Measurements from ENCODE around the gene ZNF714. TPM values are rescaled to one million over a fixed set of nuclear protein-coding genes. Genes with fewer than 3 reads are reported as not detected.

The ZNF714 gene
- total and polyA plus RNA-seq, 2 donors from 2014 or later, result 2.0 to 8.8 TPM

- Histone ChIP-seq H3K27me3 (ENCODE audit: control insufficient read depth, insufficient read depth, low read length) (no peaks in the 10 kb centered on the region), H3K9ac (ENCODE audit: low read length in 3 of 3) (no peak overlapping the region), H3K9me3 (ENCODE audit: control insufficient read depth in 2 of 3, insufficient read depth in 1 of 3, low read length in 3 of 3) (no peaks in the 10 kb centered on the region), H3K27ac (ENCODE audit: low read depth in 2 of 2, low read length in 2 of 2) (no peak overlapping the region), H3K4me3 (ENCODE audit: low read length in 3 of 3) (no peak overlapping the region), H3K4me1 (ENCODE audit: control insufficient read depth in 2 of 3, insufficient read depth in 2 of 3, low read depth in 1 of 3, low read length in 3 of 3) (no peaks in the 10 kb centered on the region), H3K36me3 (ENCODE audit: control insufficient read depth in 2 of 3, insufficient read depth in 3 of 3, low read length in 3 of 3) (no peaks in the 10 kb centered on the region)
- DNase-seq, result no peak
- TF ChIP-seq CTCF (IDR thresholded peaks at IDR 0.05; ENCODE audit: borderline replicate concordance, extremely low read depth, insufficient read depth), result no peak
- intact Hi-C loops (cut with DNase I), result no loop called here
- no peak for FAIRE-seq
These were observed 45.9 kb downstream of the ZNF714 start for GRCh38 chr19:21127898-21128297.

GRCh38 chr19:21128901-21129698 is 47.1 kb downstream of the ZNF714 start:
- Histone ChIP-seq H3K4me3 (ENCODE audit: low read length in 3 of 3) (no peak overlapping the region), H3K27me3 (ENCODE audit: control insufficient read depth, insufficient read depth, low read length) (no peaks in the 10 kb centered on the region), H3K27ac (ENCODE audit: low read depth in 2 of 2, low read length in 2 of 2) (no peak overlapping the region), H3K36me3 (ENCODE audit: control insufficient read depth in 2 of 3, insufficient read depth in 3 of 3, low read length in 3 of 3) (no peaks in the 10 kb centered on the region), H3K9me3 (ENCODE audit: control insufficient read depth in 2 of 3, insufficient read depth in 1 of 3, low read length in 3 of 3) (no peaks in the 10 kb centered on the region), H3K4me1 (ENCODE audit: control insufficient read depth in 2 of 3, insufficient read depth in 2 of 3, low read depth in 1 of 3, low read length in 3 of 3) (no peaks in the 10 kb centered on the region), H3K9ac (ENCODE audit: low read length in 3 of 3) (no peak overlapping the region)
- no peak for TF ChIP-seq CTCF (IDR thresholded peaks at IDR 0.05; ENCODE audit: borderline replicate concordance, extremely low read depth, insufficient read depth)
- FAIRE-seq (no peak), DNase-seq (no peak)
- intact Hi-C loops (cut with DNase I), result no loop called here

GRCh38 chr19:21130097-21130775 is 48.2 kb downstream of the ZNF714 start:
- Histone ChIP-seq H3K27ac (ENCODE audit: low read depth in 2 of 2, low read length in 2 of 2) (no peak overlapping the region), H3K27me3 (ENCODE audit: control insufficient read depth, insufficient read depth, low read length) (no peaks in the 10 kb centered on the region), H3K4me1 (ENCODE audit: control insufficient read depth in 2 of 3, insufficient read depth in 2 of 3, low read depth in 1 of 3, low read length in 3 of 3) (no peaks in the 10 kb centered on the region), H3K9ac (ENCODE audit: low read length in 3 of 3) (no peak overlapping the region), H3K9me3 (ENCODE audit: control insufficient read depth in 2 of 3, insufficient read depth in 1 of 3, low read length in 3 of 3) (no peaks in the 10 kb centered on the region), H3K36me3 (ENCODE audit: control insufficient read depth in 2 of 3, insufficient read depth in 3 of 3, low read length in 3 of 3) (no peaks in the 10 kb centered on the region), H3K4me3 (ENCODE audit: low read length in 3 of 3) (no peak overlapping the region)
- no peak for TF ChIP-seq CTCF (IDR thresholded peaks at IDR 0.05; ENCODE audit: borderline replicate concordance, extremely low read depth, insufficient read depth)
- DNase-seq (peak in 2 of 5 donors; percentile 49 to 63), FAIRE-seq (no peak)
- intact Hi-C loops (cut with DNase I), result no loop called here

Data from kidney (tissue), 14 donors.